ENCODE results near the gene H2AZ2.
"Not testable (repeated sequence)": the region's sequence is repeated elsewhere in the genome, so short reads cannot be mapped to it uniquely, and the experiment has no call there.

Gene H2AZ2

DNA sequence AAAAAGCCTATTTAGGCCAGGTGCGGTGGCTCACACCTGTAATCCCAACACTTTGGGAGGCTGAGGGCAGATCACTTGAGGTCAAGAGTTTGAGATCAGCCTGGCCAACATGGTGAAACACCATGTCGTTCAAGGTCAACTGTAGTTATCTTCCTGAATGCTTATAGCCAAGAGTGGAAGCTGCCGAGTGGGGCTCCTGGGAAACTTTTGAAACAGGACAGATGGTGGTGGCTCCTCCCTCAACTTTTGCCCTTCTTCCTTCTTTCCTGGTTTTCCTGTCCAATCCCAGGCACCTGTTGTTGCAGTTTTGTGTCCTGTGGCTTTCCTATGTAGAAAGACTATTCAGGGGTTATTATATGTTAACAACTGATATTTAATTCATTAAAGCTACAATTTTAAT, 60.1 kb downstream of the H2AZ2 start:
- TF ChIP-seq, protein P1, sequence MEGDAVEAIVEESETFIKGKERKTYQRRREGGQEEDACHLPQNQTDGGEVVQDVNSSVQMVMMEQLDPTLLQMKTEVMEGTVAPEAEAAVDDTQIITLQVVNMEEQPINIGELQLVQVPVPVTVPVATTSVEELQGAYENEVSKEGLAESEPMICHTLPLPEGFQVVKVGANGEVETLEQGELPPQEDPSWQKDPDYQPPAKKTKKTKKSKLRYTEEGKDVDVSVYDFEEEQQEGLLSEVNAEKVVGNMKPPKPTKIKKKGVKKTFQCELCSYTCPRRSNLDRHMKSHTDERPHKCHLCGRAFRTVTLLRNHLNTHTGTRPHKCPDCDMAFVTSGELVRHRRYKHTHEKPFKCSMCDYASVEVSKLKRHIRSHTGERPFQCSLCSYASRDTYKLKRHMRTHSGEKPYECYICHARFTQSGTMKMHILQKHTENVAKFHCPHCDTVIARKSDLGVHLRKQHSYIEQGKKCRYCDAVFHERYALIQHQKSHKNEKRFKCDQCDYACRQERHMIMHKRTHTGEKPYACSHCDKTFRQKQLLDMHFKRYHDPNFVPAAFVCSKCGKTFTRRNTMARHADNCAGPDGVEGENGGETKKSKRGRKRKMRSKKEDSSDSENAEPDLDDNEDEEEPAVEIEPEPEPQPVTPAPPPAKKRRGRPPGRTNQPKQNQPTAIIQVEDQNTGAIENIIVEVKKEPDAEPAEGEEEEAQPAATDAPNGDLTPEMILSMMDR (IDR thresholded peaks at IDR 0.05; ENCODE audit: insufficient read depth, missing control alignments) = no peak
- no peak for DNase-seq (ENCODE audit: insufficient read length, low spot score)
- no peak for FAIRE-seq

DNA sequence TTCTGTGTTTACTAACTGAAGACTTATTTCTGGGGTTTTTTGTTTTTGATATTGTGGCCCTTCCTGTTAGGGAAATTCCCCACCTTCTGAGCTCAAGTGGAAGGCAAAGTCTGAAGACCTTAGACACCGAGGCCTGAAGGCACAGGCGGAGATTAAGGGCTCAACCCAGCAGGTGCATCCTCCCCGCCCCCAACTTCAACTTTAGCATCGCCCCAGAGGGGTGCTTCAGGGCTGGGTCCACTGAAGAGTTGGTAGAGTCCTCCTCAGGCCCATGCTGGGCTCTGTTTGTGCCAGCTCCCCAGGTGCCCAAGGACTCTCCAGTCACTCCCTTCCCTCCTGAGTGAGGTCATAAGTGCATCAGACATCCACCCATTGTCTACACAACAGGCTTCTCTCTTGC, 60.8 kb downstream of the H2AZ2 start:
- TF ChIP-seq, protein P1 (IDR thresholded peaks at IDR 0.05; ENCODE audit: insufficient read depth, missing control alignments) = no peak
- FAIRE-seq (no peak), DNase-seq (ENCODE audit: insufficient read length, low spot score) (no peak)

DNA sequence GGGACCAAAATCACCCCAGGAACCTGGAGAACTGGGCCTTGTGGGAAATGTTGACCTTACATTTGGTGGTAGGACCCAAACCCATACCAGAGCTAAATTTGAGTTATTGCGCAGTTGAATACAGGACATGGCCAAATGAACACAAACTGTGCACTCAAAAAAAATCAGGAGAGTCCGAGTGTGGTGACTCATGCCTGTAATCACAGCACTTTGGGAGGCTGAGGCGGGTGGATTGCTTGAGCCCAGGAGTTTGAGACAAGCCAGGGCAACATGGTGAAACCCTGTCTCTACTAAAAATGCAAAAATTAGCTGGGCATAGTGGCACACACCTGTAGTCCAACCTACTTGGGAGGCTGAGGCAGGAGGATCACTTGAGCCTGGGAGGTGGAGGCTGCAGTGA, 62.7 kb downstream of the H2AZ2 start:
- not testable (repeated sequence) for DNase-seq (ENCODE audit: insufficient read length, low spot score); FAIRE-seq

DNA sequence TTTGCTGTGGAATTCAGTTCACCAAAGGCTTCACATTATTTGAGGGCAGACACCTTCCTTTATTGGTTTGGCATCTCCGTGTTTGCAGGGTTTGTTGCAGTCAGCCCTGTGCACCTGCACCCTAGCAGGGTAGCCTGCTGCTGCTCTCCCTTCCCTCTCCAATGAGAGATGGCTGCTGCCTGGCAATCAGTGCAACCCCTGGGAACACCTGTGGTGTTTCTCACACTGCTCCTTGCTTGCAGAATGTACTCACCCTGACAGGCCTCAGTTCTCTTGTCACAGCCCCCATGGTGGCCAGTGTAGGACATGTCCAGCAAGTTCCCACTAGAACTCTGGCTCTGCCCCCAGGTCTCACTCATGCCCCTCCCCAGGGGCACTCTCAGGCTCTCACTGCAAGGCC, 63.5 kb downstream of the H2AZ2 start:
- TF ChIP-seq, protein P1 (IDR thresholded peaks at IDR 0.05; ENCODE audit: insufficient read depth, missing control alignments) = no peak
- DNase-seq (ENCODE audit: insufficient read length, low spot score) (no peak), FAIRE-seq (no peak)

DNA sequence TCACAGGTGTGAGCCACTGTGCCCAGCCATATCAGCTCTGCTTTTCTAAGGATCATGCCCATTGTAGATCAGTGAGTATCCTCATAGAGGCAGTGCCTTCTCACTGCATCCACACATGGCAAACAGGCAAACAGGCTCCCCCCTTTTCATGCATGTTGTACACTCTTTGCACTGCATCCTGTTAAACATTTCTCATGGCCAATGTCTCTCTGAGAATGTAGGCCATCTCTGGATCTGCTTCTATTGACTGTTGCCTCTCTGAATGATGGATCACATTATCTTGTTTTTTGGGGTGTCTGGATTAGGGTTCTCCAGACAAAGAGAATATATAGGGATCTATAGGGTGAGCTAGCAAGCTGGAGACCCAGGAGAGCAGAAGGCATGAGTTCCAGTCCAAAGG, 64.5 kb downstream of the H2AZ2 start:
- no peak for DNase-seq (ENCODE audit: insufficient read length, low spot score)
- TF ChIP-seq, protein P1 (IDR thresholded peaks at IDR 0.05; ENCODE audit: insufficient read depth, missing control alignments) = no peak
- FAIRE-seq = no peak

DNA sequence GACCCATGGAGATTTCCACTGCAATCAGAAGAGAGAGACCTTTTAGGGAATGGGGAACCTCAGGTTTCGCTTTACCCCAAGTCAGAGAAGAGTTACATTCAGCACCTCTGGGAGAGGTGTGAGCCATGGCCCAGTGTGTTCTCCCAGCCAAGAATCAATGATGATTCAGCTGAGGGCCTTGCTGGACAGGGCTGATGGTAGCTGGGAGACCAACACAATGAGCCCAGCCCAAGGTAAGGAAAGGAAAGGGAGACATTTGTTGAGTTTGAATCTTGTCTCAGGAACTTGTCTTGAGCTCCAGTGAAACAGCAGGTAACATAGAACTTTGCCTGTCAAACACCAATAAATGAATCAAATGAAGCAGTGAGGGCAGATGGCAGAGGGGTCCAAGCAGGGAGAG, 65.4 kb downstream of the H2AZ2 start:
- TF ChIP-seq, protein P1 (IDR thresholded peaks at IDR 0.05; ENCODE audit: insufficient read depth, missing control alignments) = no peak
- FAIRE-seq = no peak
- no peak for DNase-seq (ENCODE audit: insufficient read length, low spot score)

Data from D721Med (cell line).